Activated T-cell treated with anti-CD3 and anti-CD28 coated beads, Interleukin-2, amount 50 U/mL, for 24 hours (primary cell): Measurements from ENCODE around the gene ALDH1A1.

Source experiments
- DNase-seq: peaks from one replicate; pipeline ENCODE4 v3.0.0-alpha.2; 2020
- H3K27ac Mint-ChIP-seq: 2 replicates; pipeline ENCODE4 v1.8.0; 2020; ENCODE audit warnings: mild to moderate bottlenecking, mixed read lengths
- H3K27me3 Mint-ChIP-seq: 2 replicates; pipeline ENCODE4 v1.8.0; 2020; ENCODE audit warnings: mixed read lengths
- H3K36me3 Mint-ChIP-seq: 2 replicates; pipeline ENCODE4 v1.8.0; 2020; ENCODE audit warnings: low read depth, mixed read lengths
- H3K4me1 Mint-ChIP-seq: 2 replicates; pipeline ENCODE4 v1.8.0; 2020; ENCODE audit warnings: low read depth, mixed read lengths
- H3K4me3 Mint-ChIP-seq: 2 replicates; pipeline ENCODE4 v1.8.0; 2020; ENCODE audit warnings: mild to moderate bottlenecking, moderate library complexity, mixed read lengths
- H3K9me3 Mint-ChIP-seq: 2 replicates; pipeline ENCODE4 v1.8.0; 2020; ENCODE audit warnings: mixed read lengths

ALDH1A1 gene

DNA sequence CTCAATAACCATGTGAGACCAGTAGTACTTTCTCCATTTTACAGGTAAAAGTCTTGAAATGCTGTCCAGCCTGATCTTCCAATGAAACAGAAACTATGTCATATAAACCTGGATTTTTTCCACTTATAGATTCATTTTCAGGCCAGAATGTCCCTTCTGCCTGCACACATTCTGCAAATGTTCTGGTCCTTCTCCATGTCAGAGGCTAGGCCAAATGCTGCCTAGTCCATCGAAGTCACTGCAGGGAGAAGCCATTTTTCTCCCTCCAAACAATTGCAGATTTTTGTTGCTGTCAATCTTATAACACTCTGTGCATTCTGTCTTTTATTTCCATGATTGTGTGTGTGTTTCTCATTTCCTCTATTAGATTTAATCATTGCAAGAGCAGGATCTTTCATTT, 59.4 kb downstream of the ALDH1A1 start:
- Mint-ChIP-seq H3K27me3 (peaks cover 11% of the 10 kb centered on the region), H3K27ac (no peak overlapping the region), H3K9me3 (no peaks in the 10 kb centered on the region), H3K36me3 (no peaks in the 10 kb centered on the region), H3K4me3 (no peak overlapping the region), H3K4me1 (no peaks in the 10 kb centered on the region)
- DNase-seq = no peak

DNA sequence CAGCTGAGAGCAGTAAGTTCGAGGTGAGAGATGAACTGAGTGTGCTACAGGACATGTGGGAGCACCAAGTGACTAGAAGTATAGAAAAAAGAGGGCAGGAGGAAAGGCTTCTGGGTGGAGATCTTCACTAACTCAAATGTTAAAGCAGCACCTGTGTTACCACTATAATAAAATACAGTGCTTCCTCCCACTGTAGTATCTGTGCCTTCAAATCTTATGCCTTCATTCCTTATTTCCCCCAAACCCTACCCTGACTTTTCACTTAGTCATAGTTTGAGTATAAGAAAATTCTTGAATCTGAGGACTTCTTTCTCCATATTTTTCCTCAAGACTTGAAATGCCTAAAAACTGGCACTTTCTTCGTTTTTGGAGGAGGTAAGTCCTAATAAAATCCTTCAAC, 61.8 kb downstream of the ALDH1A1 start:
- no peaks in the 10 kb centered on the region for H3K36me3 Mint-ChIP-seq

DNA sequence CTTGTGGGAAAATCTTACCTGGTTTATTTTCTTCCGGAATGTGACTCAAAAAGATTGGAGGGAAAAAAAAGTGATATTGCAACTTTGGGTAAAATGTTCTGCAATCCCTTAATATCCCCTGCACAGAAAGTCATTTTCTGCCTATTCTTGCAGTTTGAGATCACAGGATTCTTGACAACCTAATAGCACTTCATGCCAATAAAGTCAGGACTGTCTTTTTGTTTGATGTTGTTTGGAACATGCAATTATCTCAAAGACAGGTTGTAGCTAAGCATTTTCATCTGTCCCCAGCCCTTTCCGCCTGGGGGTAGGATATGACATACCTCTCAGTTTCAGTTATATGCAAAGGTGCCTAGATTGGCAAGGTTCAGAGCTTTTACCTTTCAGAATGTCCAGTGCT, 63.9 kb downstream of the ALDH1A1 start:
- DNase-seq = no peak
- H3K4me1 Mint-ChIP-seq = no peaks in the 10 kb centered on the region
- no peaks in the 10 kb centered on the region for H3K9me3 Mint-ChIP-seq
- no peak overlapping the region for H3K27ac Mint-ChIP-seq
- no peaks in the 10 kb centered on the region for H3K36me3 Mint-ChIP-seq
- H3K27me3 Mint-ChIP-seq = peaks cover 10% of the 10 kb centered on the region
- H3K4me3 Mint-ChIP-seq = no peak overlapping the region

More for the DNA sequence above, 61.8 kb downstream of the ALDH1A1 start:
- H3K27me3 Mint-ChIP-seq = peaks cover 12% of the 10 kb centered on the region
- H3K27ac Mint-ChIP-seq = no peak overlapping the region
- no peak overlapping the region for H3K4me3 Mint-ChIP-seq
- no peaks in the 10 kb centered on the region for H3K4me1 Mint-ChIP-seq
- no peaks in the 10 kb centered on the region for H3K9me3 Mint-ChIP-seq
- DNase-seq = no peak

DNA sequence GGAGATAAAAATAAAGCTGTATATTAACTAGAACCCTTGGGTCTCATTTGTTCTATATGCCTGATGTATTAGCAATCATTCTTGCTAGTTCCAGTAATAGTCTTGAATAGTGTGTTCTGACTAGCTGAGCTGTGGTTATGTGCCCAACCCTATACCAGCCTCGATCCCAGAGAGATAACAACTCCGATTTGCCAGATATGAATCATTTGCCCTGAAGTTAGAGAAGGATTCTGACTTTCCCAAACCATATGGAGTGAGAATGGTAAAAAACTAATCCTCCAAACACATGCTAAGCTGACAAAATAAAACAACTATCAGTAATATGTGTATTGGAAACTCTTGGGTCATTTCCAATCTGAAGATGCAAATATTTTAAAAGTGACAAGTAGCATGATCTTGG, 64.8 kb downstream of the ALDH1A1 start:
- Mint-ChIP-seq H3K4me1 (no peaks in the 10 kb centered on the region), H3K36me3 (no peaks in the 10 kb centered on the region), H3K27ac (no peak overlapping the region), H3K27me3 (peaks cover 10% of the 10 kb centered on the region), H3K9me3 (no peaks in the 10 kb centered on the region), H3K4me3 (no peak overlapping the region)
- DNase-seq = no peak

DNA sequence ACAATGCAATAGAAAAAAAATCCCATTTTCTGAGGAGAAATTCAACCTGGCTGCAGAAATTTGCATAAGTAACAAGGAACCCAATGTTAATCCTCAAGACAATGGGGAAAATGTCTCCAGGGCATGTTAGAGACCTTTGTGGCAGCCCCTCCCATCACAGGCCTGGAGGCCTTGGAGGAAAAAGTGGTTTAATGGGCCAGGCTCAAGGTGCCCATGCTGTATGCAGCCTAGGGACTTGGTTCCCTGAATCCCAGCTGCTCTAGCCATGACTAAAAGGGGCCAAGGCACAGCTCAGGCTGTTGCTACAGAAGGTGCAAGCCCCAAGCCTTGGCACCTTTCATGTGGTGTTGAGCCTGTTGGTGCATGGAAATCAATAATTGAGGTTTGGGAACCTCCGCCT, 66.5 kb downstream of the ALDH1A1 start:
- H3K4me1 Mint-ChIP-seq = no peaks in the 10 kb centered on the region
- no peak overlapping the region for H3K4me3 Mint-ChIP-seq
- H3K36me3 Mint-ChIP-seq = no peaks in the 10 kb centered on the region
- H3K27me3 Mint-ChIP-seq = peaks cover 10% of the 10 kb centered on the region
- H3K9me3 Mint-ChIP-seq = no peaks in the 10 kb centered on the region
- DNase-seq = no peak
- no peak overlapping the region for H3K27ac Mint-ChIP-seq

DNA sequence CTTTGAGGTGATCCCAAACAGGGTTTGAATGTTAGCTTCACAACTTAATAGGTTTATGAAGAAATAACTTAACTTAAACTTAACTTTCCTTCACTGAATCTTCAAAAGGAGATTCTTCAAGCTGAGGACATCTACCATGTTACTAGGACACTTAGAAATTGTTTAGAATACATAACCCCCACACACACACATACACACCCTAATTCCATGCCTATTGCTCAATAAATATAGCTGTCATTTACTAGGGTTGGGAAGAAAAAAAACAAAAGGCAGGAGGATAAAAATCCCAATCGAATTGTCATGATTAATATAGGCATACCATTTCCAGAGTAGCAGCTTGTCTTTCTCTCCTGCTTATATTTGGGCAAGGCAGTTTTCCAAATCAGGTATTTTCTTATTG, 68.3 kb downstream of the ALDH1A1 start:
- H3K27me3 Mint-ChIP-seq = peaks cover 10% of the 10 kb centered on the region
- no peaks in the 10 kb centered on the region for H3K9me3 Mint-ChIP-seq
- H3K4me1 Mint-ChIP-seq = no peaks in the 10 kb centered on the region
- H3K27ac Mint-ChIP-seq = no peak overlapping the region
- H3K4me3 Mint-ChIP-seq = no peak overlapping the region
- H3K36me3 Mint-ChIP-seq = no peaks in the 10 kb centered on the region
- DNase-seq = no peak

DNA sequence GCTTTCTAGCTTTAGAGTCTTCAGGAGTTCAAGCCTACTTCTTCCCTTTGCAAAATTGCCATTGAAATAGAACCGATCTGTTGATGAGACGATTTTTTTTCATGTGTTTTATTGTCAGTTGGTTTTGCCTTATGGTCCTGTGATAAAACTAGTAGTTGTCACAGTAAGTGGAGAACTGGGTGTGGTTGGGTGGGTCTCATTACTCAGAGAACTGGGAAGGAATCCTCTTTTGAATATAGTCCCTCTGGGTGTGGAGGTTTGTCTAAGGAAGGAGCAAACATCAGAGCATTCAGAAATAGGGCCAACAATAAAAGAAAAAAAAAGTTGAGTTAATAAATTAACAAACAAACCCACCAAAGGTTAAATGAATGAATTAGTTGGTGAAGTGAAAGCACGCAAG, 69.0 kb downstream of the ALDH1A1 start:
- no peaks in the 10 kb centered on the region for H3K9me3 Mint-ChIP-seq

DNA sequence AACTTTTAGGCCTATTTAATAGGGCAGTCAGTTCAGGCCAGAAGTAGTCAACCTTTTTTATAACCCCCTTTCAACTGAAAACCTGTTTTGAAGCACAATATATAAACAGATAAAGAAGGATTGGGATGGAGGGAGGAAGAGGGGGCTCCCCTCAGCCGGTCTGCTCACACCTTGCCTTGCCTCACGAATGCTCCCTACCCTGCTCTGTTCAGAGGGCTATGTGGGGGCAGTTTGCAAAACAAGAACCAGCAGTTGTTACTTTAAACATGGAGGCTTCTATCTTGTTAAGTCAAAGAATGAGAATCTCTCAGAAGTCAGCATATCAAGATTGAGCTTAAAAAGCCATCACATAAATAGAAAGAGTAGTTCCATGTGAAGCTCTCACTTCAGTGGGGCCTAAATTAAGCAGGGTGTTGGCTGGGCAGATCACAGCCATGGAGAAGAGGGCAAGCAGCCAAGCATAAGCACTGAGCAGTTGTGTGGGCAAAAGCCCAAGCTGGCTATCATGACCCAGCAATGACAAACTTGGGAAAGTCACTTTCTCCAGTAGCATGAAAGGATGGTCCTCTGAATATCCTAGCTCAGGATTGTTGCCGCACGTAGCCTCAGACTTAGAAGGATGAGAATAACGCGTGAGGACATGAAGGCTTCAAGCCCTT, 70.6 kb downstream of the ALDH1A1 start:
- Mint-ChIP-seq H3K27me3 (peaks cover 6% of the 10 kb centered on the region), H3K36me3 (no peaks in the 10 kb centered on the region), H3K27ac (no peak overlapping the region), H3K9me3 (no peaks in the 10 kb centered on the region), H3K4me3 (no peak overlapping the region), H3K4me1 (no peaks in the 10 kb centered on the region)
- DNase-seq = no peak

More for the DNA sequence above, 69.0 kb downstream of the ALDH1A1 start:
- H3K4me1 Mint-ChIP-seq = no peaks in the 10 kb centered on the region
- peaks cover 10% of the 10 kb centered on the region for H3K27me3 Mint-ChIP-seq
- DNase-seq = no peak
- H3K4me3 Mint-ChIP-seq = no peak overlapping the region
- H3K27ac Mint-ChIP-seq = no peak overlapping the region
- H3K36me3 Mint-ChIP-seq = no peaks in the 10 kb centered on the region

DNA sequence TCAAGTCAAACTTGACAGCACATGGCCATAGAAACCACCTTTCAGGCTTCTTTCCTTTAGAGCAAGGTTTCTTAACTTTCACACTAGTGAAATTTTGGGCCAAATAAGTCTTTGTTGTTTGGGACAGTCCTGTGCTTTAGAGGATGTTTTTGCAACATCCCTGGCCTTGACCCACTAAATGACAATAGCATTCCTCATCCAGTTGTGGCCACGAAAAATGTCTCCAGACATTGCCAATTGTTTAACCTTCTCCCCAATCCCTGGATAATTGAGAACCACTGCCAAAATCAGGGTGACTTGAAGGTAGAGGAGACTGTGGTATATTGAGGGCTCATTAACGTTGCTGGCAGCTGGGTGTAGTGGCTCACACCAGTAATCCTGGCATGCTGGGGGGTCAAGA, 72.0 kb downstream of the ALDH1A1 start:
- H3K36me3 Mint-ChIP-seq = no peaks in the 10 kb centered on the region
- no peaks in the 10 kb centered on the region for H3K9me3 Mint-ChIP-seq
- DNase-seq = no peak
- H3K27me3 Mint-ChIP-seq = no peaks in the 10 kb centered on the region
- no peak overlapping the region for H3K27ac Mint-ChIP-seq
- H3K4me3 Mint-ChIP-seq = no peak overlapping the region
- no peaks in the 10 kb centered on the region for H3K4me1 Mint-ChIP-seq

DNA sequence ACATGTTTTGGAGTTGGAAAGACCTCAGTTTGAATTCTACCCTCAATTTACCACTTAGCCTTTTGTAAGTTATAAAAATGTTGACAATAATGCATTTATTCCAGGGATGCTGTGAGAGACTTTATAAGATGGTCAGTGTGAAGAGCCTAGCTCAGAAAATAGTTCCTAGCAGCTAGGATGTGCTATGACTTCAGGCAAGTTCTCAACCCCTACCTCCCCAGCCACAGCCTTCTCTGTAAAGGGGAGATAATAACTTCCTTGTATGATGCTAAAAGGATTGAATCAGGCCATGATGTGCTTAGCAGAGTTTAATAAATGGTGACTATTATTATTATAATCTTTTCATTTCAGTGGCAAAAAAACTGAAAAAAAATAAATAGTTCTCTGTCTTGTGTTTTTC, 77.6 kb downstream of the ALDH1A1 start:
- no peaks in the 10 kb centered on the region for H3K36me3 Mint-ChIP-seq
- no peak overlapping the region for H3K27ac Mint-ChIP-seq
- H3K4me1 Mint-ChIP-seq = no peaks in the 10 kb centered on the region
- H3K4me3 Mint-ChIP-seq = no peak overlapping the region
- no peak for DNase-seq
- H3K27me3 Mint-ChIP-seq = peaks cover 14% of the 10 kb centered on the region
- no peaks in the 10 kb centered on the region for H3K9me3 Mint-ChIP-seq

DNA sequence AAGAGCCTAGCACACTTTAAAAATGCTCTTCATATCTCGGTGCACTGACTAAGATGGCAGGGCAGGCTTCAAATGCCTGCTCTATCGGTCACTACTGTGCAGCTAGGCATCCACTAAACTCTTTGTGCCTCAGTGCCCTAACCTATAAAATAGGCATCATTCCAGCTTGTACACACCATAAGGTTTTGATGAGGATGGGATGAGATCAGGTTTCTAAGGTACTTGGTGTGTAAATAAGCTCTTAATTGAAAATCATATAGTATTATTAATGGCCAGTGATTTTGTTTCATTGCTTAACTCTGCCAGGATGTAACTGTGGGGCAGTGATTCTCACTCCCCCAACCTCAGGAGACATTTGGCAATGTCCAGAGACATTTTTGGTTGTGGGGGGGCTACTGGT, 78.5 kb downstream of the ALDH1A1 start:
- H3K9me3 Mint-ChIP-seq = no peaks in the 10 kb centered on the region
- no peak for DNase-seq
- no peak overlapping the region for H3K27ac Mint-ChIP-seq
- peaks cover 19% of the 10 kb centered on the region for H3K27me3 Mint-ChIP-seq
- no peak overlapping the region for H3K4me3 Mint-ChIP-seq
- no peaks in the 10 kb centered on the region for H3K4me1 Mint-ChIP-seq
- H3K36me3 Mint-ChIP-seq = no peaks in the 10 kb centered on the region

DNA sequence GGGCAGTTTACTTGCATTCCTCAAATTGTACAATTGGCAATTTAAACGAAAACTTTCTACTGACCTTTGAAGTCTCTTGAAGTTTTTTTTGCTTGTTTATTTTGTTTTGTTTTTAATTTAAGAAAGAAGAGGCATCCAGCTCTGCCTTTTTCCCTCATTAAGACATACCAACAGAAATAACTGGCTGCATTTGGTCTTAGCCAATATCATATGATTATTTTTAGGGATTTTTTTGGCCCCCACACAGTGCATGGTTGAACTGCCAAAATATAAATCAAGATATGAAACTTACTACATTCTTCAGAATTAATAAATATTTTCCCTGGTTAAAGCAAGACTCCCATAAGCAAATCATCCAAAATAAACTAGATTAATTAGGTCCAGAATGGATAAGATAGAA, 79.4 kb downstream of the ALDH1A1 start:
- DNase-seq = no peak
- Mint-ChIP-seq H3K36me3 (no peaks in the 10 kb centered on the region), H3K4me1 (no peaks in the 10 kb centered on the region), H3K27me3 (peaks cover 20% of the 10 kb centered on the region), H3K9me3 (no peaks in the 10 kb centered on the region), H3K4me3 (no peak overlapping the region), H3K27ac (no peak overlapping the region)

DNA sequence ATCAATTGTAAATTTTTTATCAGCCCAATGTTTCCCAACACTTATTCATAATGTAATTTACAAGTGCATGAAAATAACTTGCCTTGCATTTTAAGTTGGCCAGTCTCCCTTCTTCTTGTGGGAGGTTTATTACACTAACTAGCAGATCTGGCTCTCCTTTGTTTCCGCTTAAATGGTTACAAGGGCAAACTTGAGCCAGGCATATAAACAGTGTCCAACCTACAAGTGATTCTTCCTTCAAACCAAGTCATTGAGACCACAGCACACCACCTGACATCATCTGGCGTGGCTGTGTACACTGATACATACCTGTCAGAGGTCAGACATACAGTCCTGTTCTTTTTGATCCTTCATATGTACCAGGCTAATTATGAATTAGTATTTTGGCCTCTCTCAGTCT, 80.1 kb downstream of the ALDH1A1 start:
- no peak for DNase-seq
- no peaks in the 10 kb centered on the region for H3K36me3 Mint-ChIP-seq
- no peak overlapping the region for H3K4me3 Mint-ChIP-seq
- no peaks in the 10 kb centered on the region for H3K9me3 Mint-ChIP-seq
- no peak overlapping the region for H3K27ac Mint-ChIP-seq
- H3K27me3 Mint-ChIP-seq = peaks cover 20% of the 10 kb centered on the region
- H3K4me1 Mint-ChIP-seq = no peaks in the 10 kb centered on the region

DNA sequence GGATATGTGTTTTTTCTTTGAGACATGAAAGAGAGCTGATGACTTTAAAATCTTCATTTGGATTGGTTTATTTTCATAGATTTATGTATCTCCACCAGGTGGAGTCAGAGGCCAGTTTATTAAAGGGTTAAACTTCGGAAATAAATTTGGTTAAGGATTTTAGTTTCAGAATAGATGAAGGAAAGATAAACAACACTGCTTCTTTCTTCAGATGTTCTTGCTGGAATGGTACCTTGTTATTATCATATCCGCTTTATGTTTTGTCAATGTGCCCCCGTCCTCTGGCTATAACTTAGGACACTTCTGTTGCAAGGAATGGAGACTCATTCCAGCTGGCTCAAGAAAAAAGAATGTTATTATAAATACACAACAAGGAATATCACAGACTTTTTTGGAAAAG, 81.2 kb downstream of the ALDH1A1 start:
- no peak for DNase-seq
- no peaks in the 10 kb centered on the region for H3K4me1 Mint-ChIP-seq
- peaks cover 24% of the 10 kb centered on the region for H3K27me3 Mint-ChIP-seq
- H3K36me3 Mint-ChIP-seq = no peaks in the 10 kb centered on the region
- no peak overlapping the region for H3K4me3 Mint-ChIP-seq
- H3K9me3 Mint-ChIP-seq = no peaks in the 10 kb centered on the region
- no peak overlapping the region for H3K27ac Mint-ChIP-seq

DNA sequence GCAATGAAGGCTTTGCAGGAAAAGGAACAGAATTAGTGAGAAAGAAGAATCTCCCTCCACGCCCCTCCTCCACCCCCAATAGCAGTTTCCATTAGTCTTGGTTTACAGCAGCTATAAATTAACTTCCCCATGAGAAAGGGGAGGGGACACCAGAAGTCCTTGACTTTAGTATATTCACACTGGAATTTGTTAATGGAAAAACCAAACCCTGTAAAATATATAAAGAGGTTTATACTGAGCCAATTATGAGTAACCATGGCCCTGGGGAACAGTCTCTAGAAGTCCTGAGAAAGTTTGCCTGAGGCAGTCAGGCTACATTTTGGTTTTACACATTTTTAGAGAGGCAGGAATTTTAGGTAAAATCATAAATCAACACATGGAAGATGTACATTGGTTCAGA, 88.5 kb downstream of the ALDH1A1 start:
- peaks cover 4% of the 10 kb centered on the region for H3K27me3 Mint-ChIP-seq

More for the DNA sequence above, 88.5 kb downstream of the ALDH1A1 start:
- no peaks in the 10 kb centered on the region for H3K36me3 Mint-ChIP-seq
- no peak overlapping the region for H3K4me3 Mint-ChIP-seq
- no peak overlapping the region for H3K27ac Mint-ChIP-seq
- no peaks in the 10 kb centered on the region for H3K9me3 Mint-ChIP-seq
- DNase-seq = no peak
- H3K4me1 Mint-ChIP-seq = no peaks in the 10 kb centered on the region
